IMR-90 (cell line): ENCODE measurements around the gene HS3ST5. TPM values are rescaled to one million over a fixed set of nuclear protein-coding genes. Genes with fewer than 3 reads are reported as not detected.

Experiments
- ATAC-seq: fragments of 200-7000 bp; cut with Tn5 transposase; 2 replicates; pipeline ENCODE4 v1.9.1; 2020; ENCODE audit warnings: low read depth, mild to moderate bottlenecking, moderate library complexity
- BruUV-seq: library from RNA; stranded (reverse); fragments of 400-500 nt; replicated peaks from 2 replicates; lab custom pipeline; 2021; lab: Mats Ljungman, UMichigan
- CTCF ChIA-PET: fragments of 300-600 bp; formaldehyde crosslinking; extraction: SDS; loops from one replicate; lab custom pipeline; 2021; ENCODE audit warnings: antibody characterized with exemption; lab: Yijun Ruan, JAX
- POLR2A ChIA-PET: fragments of 300-600 bp; sonication (Branson Sonifier 250); formaldehyde crosslinking; loops from one replicate; lab custom pipeline; 2022; ENCODE audit warnings: antibody characterized with exemption; ENCODE audit not compliant: unreplicated experiment; lab: Charles Lee
- DNase-seq: peaks from one replicate; pipeline ENCODE4 v3.0.0; 2013
- H2AFZ ChIP-seq: replicated peaks from 2 replicates; pipeline ENCODE3; 2013; ENCODE audit warnings: low read length, mild to moderate bottlenecking; ENCODE audit not compliant: poor library complexity
- H2AK5ac ChIP-seq: 2 replicates; pipeline ENCODE4 v1.6.1; 2013; ENCODE audit warnings: low read depth, low read length, inconsistent platforms
- H2AK9ac ChIP-seq: replicated peaks from 2 replicates; pipeline ENCODE3; 2013; ENCODE audit warnings: mild to moderate bottlenecking, low read depth, low read length, moderate library complexity; ENCODE audit not compliant: poor library complexity
- H2BK120ac ChIP-seq: 2 replicates; pipeline ENCODE4 v1.6.1; 2013; ENCODE audit warnings: low read depth, low read length, inconsistent platforms
- H2BK15ac ChIP-seq: 3 replicates; pipeline ENCODE4 v1.6.1; 2013; ENCODE audit warnings: low read depth, low read length, inconsistent platforms
- H2BK20ac ChIP-seq: 2 replicates; pipeline ENCODE4 v1.6.1; 2013; ENCODE audit warnings: low read depth, mild to moderate bottlenecking, inconsistent platforms, low read length, moderate library complexity
- H2BK5ac ChIP-seq: 2 replicates; pipeline ENCODE4 v1.6.1; 2013; ENCODE audit warnings: mild to moderate bottlenecking, low read depth, low read length, inconsistent platforms; ENCODE audit not compliant: poor library complexity, severe bottlenecking
- H3K14ac ChIP-seq: replicated peaks from 2 replicates; pipeline ENCODE4 v1.6.1; 2013; ENCODE audit warnings: low read depth, low read length, inconsistent platforms
- H3K18ac ChIP-seq: 2 replicates; pipeline ENCODE4 v1.6.1; 2013; ENCODE audit warnings: low read depth, low read length, control low read depth
- H3K23ac ChIP-seq: 2 replicates; pipeline ENCODE4 v1.6.1; 2013; ENCODE audit warnings: low read depth, low read length, inconsistent platforms
- H3K27ac ChIP-seq: 2 replicates; pipeline ENCODE4 v1.5.1; 2013; ENCODE audit warnings: mild to moderate bottlenecking, control low read depth, low read length; ENCODE audit not compliant: insufficient read depth
- H3K27me3 ChIP-seq: 2 replicates; pipeline ENCODE4 v1.6.1; 2013; ENCODE audit warnings: low read length; ENCODE audit not compliant: control insufficient read depth, insufficient read depth
- H3K36me3 ChIP-seq: 2 replicates; pipeline ENCODE4 v1.6.1; 2013; ENCODE audit warnings: low read length, mixed read lengths; ENCODE audit not compliant: control insufficient read depth, insufficient read depth
- H3K4ac ChIP-seq: 2 replicates; pipeline ENCODE4 v1.6.1; 2013; ENCODE audit warnings: low read depth, low read length, inconsistent platforms
- H3K4me1 ChIP-seq: 2 replicates; pipeline ENCODE4 v1.6.1; 2013; ENCODE audit warnings: low read length, mixed read lengths; ENCODE audit not compliant: control insufficient read depth, insufficient read depth
- H3K4me2 ChIP-seq: 2 replicates; pipeline ENCODE4 v1.6.1; 2013; ENCODE audit warnings: low read depth, mild to moderate bottlenecking, control low read depth, low read length, moderate library complexity
- H3K4me3 ChIP-seq: 2 replicates; pipeline ENCODE4 v1.5.1; 2013; ENCODE audit warnings: low read depth, mild to moderate bottlenecking, control low read depth, low read length, moderate library complexity; ENCODE audit not compliant: insufficient read depth
- H3K56ac ChIP-seq: 2 replicates; pipeline ENCODE4 v1.6.1; 2013; ENCODE audit warnings: low read length, inconsistent platforms; ENCODE audit not compliant: insufficient read depth; ENCODE audit errors: extremely low read depth
- H3K79me1 ChIP-seq, 2 experiments: 2 replicates each; pipeline ENCODE4 v1.6.1; 2013; ENCODE audit warnings: low read length in 2 of 2, inconsistent platforms in 1 of 2, low read depth in 1 of 2
- H3K9ac ChIP-seq: 2 replicates; pipeline ENCODE4 v1.6.1; 2013; ENCODE audit warnings: low read depth, low read length, control low read depth
- H3K9me1 ChIP-seq: 2 replicates; pipeline ENCODE4 v1.6.1; 2013; ENCODE audit warnings: low read length, inconsistent platforms; ENCODE audit not compliant: insufficient read depth
- H3K9me3 ChIP-seq: 2 replicates; pipeline ENCODE4 v1.6.1; 2013; ENCODE audit warnings: low read length; ENCODE audit not compliant: control insufficient read depth, insufficient read depth
- H4K20me1 ChIP-seq: 2 replicates; pipeline ENCODE4 v1.6.1; 2013; ENCODE audit warnings: low read length, inconsistent platforms; ENCODE audit not compliant: insufficient read depth
- H4K5ac ChIP-seq: 2 replicates; pipeline ENCODE4 v1.6.1; 2013; ENCODE audit warnings: mild to moderate bottlenecking, low read depth, low read length, control low read depth
- H4K8ac ChIP-seq, 2 experiments: 2 replicates each; pipeline ENCODE4 v1.6.1; 2013; ENCODE audit warnings: low read depth in 2 of 2, low read length in 2 of 2, control low read depth in 1 of 2, inconsistent platforms in 1 of 2
- H4K91ac ChIP-seq: 2 replicates; pipeline ENCODE4 v1.6.1; 2013; ENCODE audit warnings: low read depth, low read length, inconsistent platforms; ENCODE audit not compliant: insufficient read depth
- CEBPB ChIP-seq: IDR thresholded peaks from 2 replicates; pipeline ENCODE4 v1.6.1; 2012; ENCODE audit warnings: low read depth, low read length, improper control_type of control experiment
- CTCF ChIP-seq: conservative IDR thresholded peaks from 2 replicates; pipeline ENCODE4 v1.5.1; 2012; ENCODE audit warnings: mild to moderate bottlenecking, low read depth, low read length, improper control_type of control experiment
- ELK1 ChIP-seq: fragments of 150-350 bp; IDR thresholded peaks from 2 replicates; pipeline ENCODE4 v1.6.1; 2016; ENCODE audit warnings: low read depth, mild to moderate bottlenecking, low read length, moderate library complexity, borderline replicate concordance
- MAZ ChIP-seq: IDR thresholded peaks from 2 replicates; pipeline ENCODE4 v1.6.1; 2012; ENCODE audit warnings: low read depth, mild to moderate bottlenecking, low read length, improper control_type of control experiment, moderate library complexity, borderline replicate concordance
- NFE2L2 ChIP-seq: fragments of 150-350 bp; IDR thresholded peaks from 2 replicates; pipeline ENCODE4 v1.6.1; 2016; ENCODE audit warnings: low read depth, mild to moderate bottlenecking, low read length
- POLR2A ChIP-seq: IDR thresholded peaks from 2 replicates; pipeline ENCODE4 v1.6.1; 2012; ENCODE audit warnings: mild to moderate bottlenecking, low read depth, low read length
- RAD21 ChIP-seq: IDR thresholded peaks from 2 replicates; pipeline ENCODE4 v1.6.1; 2012; ENCODE audit warnings: low read length, improper control_type of control experiment
- RCOR1 ChIP-seq: IDR thresholded peaks from 2 replicates; pipeline ENCODE4 v1.6.1; 2012; ENCODE audit warnings: mild to moderate bottlenecking, low read length, improper control_type of control experiment; ENCODE audit not compliant: insufficient replicate concordance
- SMC3 ChIP-seq: fragments of 150-350 bp; IDR thresholded peaks from 2 replicates; pipeline ENCODE4 v1.6.1; 2016; ENCODE audit warnings: low read depth, mild to moderate bottlenecking, antibody characterized with exemption, low read length, moderate library complexity
- USF2 ChIP-seq: fragments of 150-350 bp; IDR thresholded peaks from 2 replicates; pipeline ENCODE4 v1.6.1; 2017; ENCODE audit warnings: mild to moderate bottlenecking, antibody characterized with exemption, low read length, low read depth
- WGBS, 2 experiments: methylation state at CpG; one replicate each; pipeline versions ENCODE4 v1.1.5 to v1.1.7; 2013; ENCODE audit warnings: missing lambda C conversion rate in 2 of 2; ENCODE audit not compliant: insufficient read length in 1 of 2; ENCODE audit errors: extremely low coverage in 2 of 2; 5-methylcytosine and 5-hydroxymethylcytosine counted together
- dilution Hi-C: fragments of 300-500 bp; cut with HindIII; formaldehyde crosslinking; loops from one replicate; pipeline ENCODE4 v1.14.3; 2018; ENCODE audit warnings: low sequenced_read_pairs; ENCODE audit not compliant: unreplicated experiment
- in situ Hi-C: fragments of 300-500 bp; cut with MboI; formaldehyde crosslinking; loops from 3 replicates; pipeline ENCODE4 v1.14.3; 2019; ENCODE audit warnings: low sequenced_read_pairs, inconsistent platforms, mixed read lengths
- intact Hi-C: fragments of 100-400 bp; cut with micrococcal nuclease; formaldehyde crosslinking; loops from 2 replicates; pipeline ENCODE4 v1.10.0; 2022
- polyA plus RNA-seq, 3 experiments: library from polyadenylated mRNA; depleted of rRNA; stranded (reverse); fragments of >200 nt; gene quantifications; 2 replicates each; pipeline ENCODE4 v1.2.3, GENCODE V29; 2012; ENCODE audit warnings: low replicate concordance in 1 of 3
- total RNA-seq: library from RNA; depleted of rRNA; stranded (reverse); fragments of >200 nt; gene quantifications from 2 replicates; pipeline ENCODE4 v1.2.3, GENCODE V29; 2012

HS3ST5 gene
- total and polyA plus RNA-seq, 2 of the 4 experiments (the other 2 are of a cell fraction), result not detected

GRCh38 chr6:114051031-114051430, 291.8 kb downstream of the HS3ST5 start:
- H2BK120ac ChIP-seq, result no peak overlapping the region
- peaks cover 3% of the 10 kb centered on the region; the same call in 1 of the 2 replicates for H3K9me3 ChIP-seq
- no peak overlapping the region for H2BK5ac ChIP-seq
- no peak overlapping the region for H3K18ac ChIP-seq
- TF ChIP-seq CEBPB, result no peak
- TF ChIP-seq POLR2A, result no peak
- no peak for TF ChIP-seq RCOR1
- no peak for TF ChIP-seq USF2
- TF ChIP-seq RAD21, result no peak
- no peak for TF ChIP-seq NFE2L2
- TF ChIP-seq CTCF, result no peak
- no peak for TF ChIP-seq MAZ
- TF ChIP-seq ELK1, result no peak
- TF ChIP-seq SMC3, result no peak
- no peak overlapping the region for H3K27ac ChIP-seq
- H2BK20ac ChIP-seq, result no peak overlapping the region
- in situ Hi-C loops, result no loop called here
- no peak overlapping the region for H4K5ac ChIP-seq
- no peaks in the 10 kb centered on the region for H3K27me3 ChIP-seq
- no peak overlapping the region for H3K9ac ChIP-seq
- intact Hi-C loops, result no loop called here
- no peak overlapping the region for H3K4ac ChIP-seq
- peaks cover 3% of the 10 kb centered on the region; the same call in 1 of the 2 replicates for H3K9me1 ChIP-seq
- H3K56ac ChIP-seq, result no peak overlapping the region
- ATAC-seq (no peak), DNase-seq (no peak)
- H2AK9ac ChIP-seq, result no peak overlapping the region
- H4K8ac ChIP-seq, result no peak overlapping the region
- no peak overlapping the region for H2BK15ac ChIP-seq
- POLR2A ChIA-PET, result no interaction called here
- no peaks in the 10 kb centered on the region for H3K79me1 ChIP-seq
- H2AK5ac ChIP-seq, result no peak overlapping the region
- no peak overlapping the region for H4K91ac ChIP-seq
- no peaks in the 10 kb centered on the region for H4K20me1 ChIP-seq
- no peak overlapping the region for H3K4me3 ChIP-seq
- no CpG with 5 or more reads among the region's 1 CpG for WGBS, 2 experiments
- H3K4me2 ChIP-seq, result no peak overlapping the region
- no peaks in the 10 kb centered on the region for H3K36me3 ChIP-seq
- CTCF ChIA-PET, result no interaction called here
- no peak overlapping the region for H2AFZ ChIP-seq
- no peak overlapping the region for H3K23ac ChIP-seq
- peaks cover 7% of the 10 kb centered on the region for H3K4me1 ChIP-seq
- H3K14ac ChIP-seq, result no peak overlapping the region
- dilution Hi-C loops, result no loop called here
- no TSS peak for BruUV-seq
